Epithelial cell of proximal tubule (primary cell): ENCODE measurements around the gene VSTM2L. TPM values are rescaled to one million over a fixed set of nuclear protein-coding genes. Genes with fewer than 3 reads are reported as not detected.

ENCODE experiments used
- DNase-seq: peaks from one replicate; pipeline ENCODE4 v3.0.0-alpha.2; 2011; ENCODE audit warnings: low read depth
- H3K4me3 ChIP-seq: 2 replicates; pipeline ENCODE4 v1.5.1; 2011; ENCODE audit warnings: low read depth, mild to moderate bottlenecking, low read length
- total RNA-seq: library from RNA; depleted of rRNA; stranded (reverse); fragments of >200 nt; gene quantifications from 2 replicates; pipeline ENCODE4 v1.2.3, GENCODE V29; 2015
- TF ChIP-seq, protein P1 (sequence below): conservative IDR thresholded peaks from 2 replicates; pipeline ENCODE4 v1.5.1; 2012; ENCODE audit warnings: low read depth, mild to moderate bottlenecking, low read length

Gene VSTM2L
- total RNA-seq, 1 donor from 2014 or later, result 4.5 TPM

DNA sequence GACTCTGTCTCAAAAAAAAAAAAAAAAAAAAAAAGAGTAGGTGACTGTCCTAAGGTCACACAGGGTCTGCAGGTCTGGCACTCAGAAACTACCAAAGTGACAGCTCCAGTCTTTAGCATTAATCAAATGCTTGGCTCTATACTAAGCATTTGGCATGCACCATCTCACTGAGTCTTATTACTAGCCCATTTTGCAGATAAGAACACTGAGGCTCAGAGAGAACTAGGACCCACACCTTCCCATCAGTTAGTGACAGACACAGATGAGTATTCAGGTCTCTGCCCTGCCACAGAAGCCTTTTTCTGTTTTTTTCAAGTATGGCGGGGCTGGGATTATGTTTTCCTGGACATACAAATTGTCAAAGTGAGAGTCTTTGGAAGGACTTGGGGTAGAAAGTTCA, 23.1 kb upstream of the VSTM2L start:
- TF ChIP-seq, protein P1, sequence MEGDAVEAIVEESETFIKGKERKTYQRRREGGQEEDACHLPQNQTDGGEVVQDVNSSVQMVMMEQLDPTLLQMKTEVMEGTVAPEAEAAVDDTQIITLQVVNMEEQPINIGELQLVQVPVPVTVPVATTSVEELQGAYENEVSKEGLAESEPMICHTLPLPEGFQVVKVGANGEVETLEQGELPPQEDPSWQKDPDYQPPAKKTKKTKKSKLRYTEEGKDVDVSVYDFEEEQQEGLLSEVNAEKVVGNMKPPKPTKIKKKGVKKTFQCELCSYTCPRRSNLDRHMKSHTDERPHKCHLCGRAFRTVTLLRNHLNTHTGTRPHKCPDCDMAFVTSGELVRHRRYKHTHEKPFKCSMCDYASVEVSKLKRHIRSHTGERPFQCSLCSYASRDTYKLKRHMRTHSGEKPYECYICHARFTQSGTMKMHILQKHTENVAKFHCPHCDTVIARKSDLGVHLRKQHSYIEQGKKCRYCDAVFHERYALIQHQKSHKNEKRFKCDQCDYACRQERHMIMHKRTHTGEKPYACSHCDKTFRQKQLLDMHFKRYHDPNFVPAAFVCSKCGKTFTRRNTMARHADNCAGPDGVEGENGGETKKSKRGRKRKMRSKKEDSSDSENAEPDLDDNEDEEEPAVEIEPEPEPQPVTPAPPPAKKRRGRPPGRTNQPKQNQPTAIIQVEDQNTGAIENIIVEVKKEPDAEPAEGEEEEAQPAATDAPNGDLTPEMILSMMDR, result no peak
- no peak for DNase-seq

DNA sequence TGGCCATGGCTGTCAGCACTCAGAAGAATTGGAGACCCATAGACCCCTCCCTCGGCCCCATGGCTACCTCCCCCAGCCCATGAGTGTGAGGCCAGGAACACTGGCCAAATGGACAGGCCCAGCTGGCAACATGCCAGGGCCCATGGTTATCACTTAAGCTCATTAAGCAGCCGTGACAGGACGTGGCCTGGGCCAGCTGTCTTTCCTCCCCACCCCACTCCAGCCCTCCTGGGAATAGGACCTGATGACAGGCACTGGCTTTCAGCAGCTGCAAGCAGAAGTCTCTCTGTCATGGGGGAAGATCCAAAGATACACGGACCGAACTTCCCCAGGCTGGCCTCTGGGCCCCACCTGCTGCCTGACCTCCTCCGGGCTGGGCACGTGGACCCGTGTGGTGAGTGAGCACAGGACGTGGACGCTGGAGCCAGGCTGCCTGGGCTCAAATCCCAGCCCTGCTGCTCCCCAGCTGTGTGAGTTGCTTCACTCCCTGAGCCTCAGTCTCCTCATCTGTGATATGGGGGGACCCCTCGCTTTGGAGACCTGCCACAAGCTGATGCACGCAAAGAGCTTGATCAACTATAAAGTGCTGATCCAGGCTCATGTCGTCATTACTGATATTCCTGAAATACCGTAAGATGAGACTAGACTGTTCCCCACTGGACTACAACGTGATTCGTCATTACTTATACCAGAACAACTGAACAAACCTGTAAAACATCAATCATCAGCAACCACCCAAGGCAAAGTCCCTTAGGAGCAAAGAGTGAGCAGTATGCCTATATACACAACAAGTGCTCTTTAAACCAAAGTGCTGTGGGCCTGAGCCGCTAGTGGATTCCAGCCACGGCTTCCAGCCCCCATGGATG, 22.0 kb upstream of the VSTM2L start:
- TF ChIP-seq, protein P1, result no peak
- no peak overlapping the region for H3K4me3 ChIP-seq
- DNase-seq, result no peak

More for the DNA sequence above, 23.1 kb upstream of the VSTM2L start:
- H3K4me3 ChIP-seq, result no peak overlapping the region

DNA sequence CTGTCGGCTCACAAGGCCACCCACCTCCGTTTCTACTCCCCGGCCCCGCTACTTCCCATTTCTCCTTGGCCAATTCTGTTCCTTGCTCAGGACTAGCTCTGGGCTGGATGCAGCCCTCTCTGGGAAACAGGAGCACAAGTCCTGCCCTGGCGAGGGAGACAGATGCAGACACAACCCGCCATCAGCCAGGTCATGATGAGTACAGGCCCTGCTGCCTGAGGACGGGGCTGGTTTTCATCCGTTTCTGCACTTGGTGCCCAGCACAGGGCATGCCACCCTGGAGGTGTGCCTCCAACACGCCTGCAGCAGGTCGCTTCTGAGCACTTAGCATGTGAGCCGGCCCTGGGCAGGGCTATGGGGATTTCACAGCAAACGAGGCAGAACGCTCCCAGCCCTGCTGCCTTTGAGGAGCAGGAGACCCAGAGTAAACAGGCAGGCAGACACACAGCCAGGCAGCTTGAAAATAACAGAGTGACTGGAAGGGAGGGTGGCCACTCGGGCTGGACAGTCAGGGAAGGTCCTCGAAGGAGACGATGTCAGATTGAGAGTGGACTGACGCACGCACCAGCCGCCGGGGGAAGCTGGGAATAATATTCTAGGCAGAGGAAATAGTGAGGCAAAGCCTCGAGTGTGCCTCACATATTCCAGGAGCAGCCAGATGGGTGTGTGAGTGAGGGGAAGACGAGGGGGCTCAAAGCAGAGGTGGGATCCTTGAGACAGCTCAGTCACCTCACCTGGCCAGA, 21.2 kb upstream of the VSTM2L start:
- TF ChIP-seq, protein P1, result no peak
- H3K4me3 ChIP-seq, result no peak overlapping the region
- no peak for DNase-seq

DNA sequence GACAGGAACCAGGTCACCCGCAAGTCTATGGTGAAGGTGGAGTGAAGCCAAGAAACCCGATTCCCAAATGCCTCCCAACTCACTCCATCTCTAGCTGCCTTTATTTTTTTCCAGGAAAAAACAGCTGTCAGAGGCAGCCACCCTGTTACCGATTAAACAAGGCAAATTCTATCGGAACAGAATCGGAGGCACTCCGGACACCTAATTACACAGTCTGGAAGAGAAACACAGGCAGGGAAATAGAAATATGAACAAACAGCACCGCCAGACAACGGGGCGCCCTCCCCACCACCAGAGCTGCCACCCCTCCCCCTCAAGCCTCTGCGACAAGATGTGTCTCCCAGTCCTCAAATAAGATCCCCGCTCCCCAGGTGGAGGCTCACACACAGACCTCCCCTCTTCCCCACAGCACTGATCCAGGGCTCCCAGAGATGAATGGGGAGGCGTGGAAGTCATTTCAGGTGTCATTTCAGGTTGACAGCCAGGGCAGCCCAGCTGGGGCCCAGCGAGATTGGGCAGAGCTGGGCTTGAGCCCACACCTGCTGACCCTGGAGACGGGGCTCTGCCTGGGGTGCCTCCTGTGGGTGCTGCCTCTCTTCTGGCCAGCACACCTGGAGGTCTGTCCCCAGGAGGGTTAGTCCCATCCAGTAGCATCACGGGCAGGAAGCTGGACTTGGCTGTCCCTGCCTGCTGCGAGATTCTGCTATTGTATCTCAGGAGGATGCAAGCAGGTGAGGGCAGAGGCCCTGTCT, 19.8 kb upstream of the VSTM2L start:
- DNase-seq, result no peak
- TF ChIP-seq, protein P1, result no peak
- H3K4me3 ChIP-seq, result no peak overlapping the region

DNA sequence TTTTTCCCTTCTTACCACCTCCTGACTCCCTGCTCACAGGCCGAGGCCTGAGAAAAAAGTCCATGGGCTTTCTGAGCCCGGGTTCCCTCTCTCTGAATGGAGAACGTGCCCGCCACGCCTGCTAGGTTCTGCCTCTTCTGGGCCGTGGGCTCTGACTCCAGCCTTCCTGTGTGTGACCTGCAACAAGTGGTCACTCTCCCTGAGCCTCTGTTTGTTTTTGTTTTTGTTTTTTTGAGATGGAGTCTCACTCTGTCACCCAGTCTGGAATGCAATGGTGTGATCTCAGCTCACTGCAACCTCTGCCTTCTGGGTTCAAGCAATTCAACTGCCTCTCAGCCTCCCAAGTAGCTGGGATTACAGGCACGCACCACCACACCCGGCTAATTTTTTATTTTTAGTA, 17.9 kb upstream of the VSTM2L start:
- TF ChIP-seq, protein P1, result no peak
- DNase-seq, result no peak
- H3K4me3 ChIP-seq, result no peak overlapping the region

DNA sequence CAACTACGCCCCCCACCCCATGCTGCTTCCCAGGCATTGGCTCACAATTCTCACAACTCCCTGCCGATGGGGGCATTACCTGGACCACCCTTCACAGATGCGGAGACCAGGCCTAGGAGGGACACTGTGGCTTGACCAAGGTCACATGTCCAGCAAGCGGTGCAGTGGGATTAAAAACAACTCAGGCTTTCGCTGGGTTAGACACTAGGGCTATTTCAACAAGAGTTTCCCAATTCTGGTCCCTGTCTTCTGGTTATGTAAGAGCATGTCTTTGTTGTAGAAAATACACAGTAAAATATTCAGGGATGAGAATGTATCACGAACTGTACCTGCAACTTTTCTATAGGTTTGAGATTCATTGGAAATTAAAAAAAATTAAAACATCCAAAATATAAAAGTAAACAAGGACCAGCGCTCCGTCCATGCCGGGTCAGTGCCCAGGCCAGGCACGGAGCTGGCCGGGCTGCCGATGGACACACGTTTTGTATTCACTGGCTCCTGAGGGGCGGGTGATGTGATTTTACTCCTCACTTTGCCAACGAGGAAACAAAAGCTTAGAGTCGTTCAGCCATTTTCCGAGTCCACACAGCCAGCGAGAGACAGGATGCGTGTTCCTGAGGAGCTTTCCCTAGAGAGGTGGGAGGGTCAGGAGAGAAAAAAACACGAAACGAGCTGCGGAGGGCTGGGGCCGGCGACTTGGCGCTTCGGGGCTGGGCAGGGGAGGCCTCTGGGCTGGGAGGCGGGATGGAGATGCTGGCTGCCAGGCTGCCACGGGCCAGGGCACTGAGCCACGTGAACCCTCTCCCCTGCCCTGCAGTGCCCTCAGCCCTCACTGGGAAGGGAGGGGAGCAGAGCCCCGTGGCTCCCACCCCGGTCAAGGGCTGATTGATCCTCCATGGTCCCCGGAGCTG, 17.1 kb upstream of the VSTM2L start:
- TF ChIP-seq, protein P1, result no peak
- no peak overlapping the region for H3K4me3 ChIP-seq
- DNase-seq, result no peak
